ENCODE results near the gene PLIN1.

DNA sequence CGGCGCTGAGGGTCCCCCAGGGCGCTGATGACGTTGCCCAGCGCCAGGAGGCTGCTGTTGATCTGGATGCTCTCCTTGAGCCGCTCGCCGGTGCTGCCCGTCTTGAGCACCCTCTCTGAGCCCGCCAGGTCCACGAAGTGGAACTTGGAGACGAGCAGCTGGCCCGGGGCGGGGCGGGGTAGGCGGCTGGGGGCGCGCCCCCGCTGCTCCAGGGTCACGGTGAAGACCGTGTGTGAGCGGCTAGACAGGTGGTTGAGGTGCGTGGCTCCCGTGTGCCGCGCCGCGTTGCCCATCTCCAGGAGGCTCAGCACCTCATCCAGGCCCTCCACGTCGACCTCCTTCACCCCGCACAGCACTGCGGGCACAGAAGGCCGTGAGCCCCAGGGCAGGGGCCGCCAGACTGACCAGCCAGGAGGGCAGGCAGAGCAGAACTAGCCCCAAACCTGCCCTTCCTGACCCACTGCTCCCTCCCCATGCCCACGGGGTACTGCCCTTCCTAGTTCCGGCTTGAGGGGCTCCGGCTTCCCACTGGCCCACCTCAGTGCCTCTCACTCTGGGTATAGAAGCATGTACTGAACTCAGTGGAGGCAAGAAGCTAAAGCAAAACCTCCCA is 30.0 kb downstream of the PLIN1 start:
- no peak for TF ChIP-seq EZH2 (IDR thresholded peaks at IDR 0.05; ENCODE audit: borderline replicate concordance, insufficient read depth, low read depth, low read length, poor library complexity, severe bottlenecking)
- TF ChIP-seq, protein P1, sequence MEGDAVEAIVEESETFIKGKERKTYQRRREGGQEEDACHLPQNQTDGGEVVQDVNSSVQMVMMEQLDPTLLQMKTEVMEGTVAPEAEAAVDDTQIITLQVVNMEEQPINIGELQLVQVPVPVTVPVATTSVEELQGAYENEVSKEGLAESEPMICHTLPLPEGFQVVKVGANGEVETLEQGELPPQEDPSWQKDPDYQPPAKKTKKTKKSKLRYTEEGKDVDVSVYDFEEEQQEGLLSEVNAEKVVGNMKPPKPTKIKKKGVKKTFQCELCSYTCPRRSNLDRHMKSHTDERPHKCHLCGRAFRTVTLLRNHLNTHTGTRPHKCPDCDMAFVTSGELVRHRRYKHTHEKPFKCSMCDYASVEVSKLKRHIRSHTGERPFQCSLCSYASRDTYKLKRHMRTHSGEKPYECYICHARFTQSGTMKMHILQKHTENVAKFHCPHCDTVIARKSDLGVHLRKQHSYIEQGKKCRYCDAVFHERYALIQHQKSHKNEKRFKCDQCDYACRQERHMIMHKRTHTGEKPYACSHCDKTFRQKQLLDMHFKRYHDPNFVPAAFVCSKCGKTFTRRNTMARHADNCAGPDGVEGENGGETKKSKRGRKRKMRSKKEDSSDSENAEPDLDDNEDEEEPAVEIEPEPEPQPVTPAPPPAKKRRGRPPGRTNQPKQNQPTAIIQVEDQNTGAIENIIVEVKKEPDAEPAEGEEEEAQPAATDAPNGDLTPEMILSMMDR (IDR thresholded peaks at IDR 0.05) = no peak
